CD4-positive, alpha-beta T cell (primary cell): Measurements from ENCODE around the gene TAOK1. TPM values are rescaled to one million over a fixed set of nuclear protein-coding genes. Genes with fewer than 3 reads are reported as not detected.

Source experiments
- ATAC-seq: fragments of 200-7000 bp; cut with Tn5 transposase; one replicate; pipeline ENCODE4 v1.10.0; 2022; ENCODE audit warnings: mild to moderate bottlenecking; ENCODE audit not compliant: poor library complexity
- CTCF ChIA-PET: fragments of 350-600 bp; sonication (Branson Sonifier 250); formaldehyde crosslinking; loops from one replicate; lab custom pipeline; 2021; ENCODE audit warnings: antibody characterized with exemption, inconsistent platforms; lab: Charles Lee
- POLR2A ChIA-PET: fragments of 350-600 bp; sonication (Branson Sonifier 250); formaldehyde crosslinking; loops from one replicate; lab custom pipeline; 2021; ENCODE audit warnings: antibody characterized with exemption, inconsistent platforms; lab: Charles Lee
- DNase-seq, 14 experiments: peaks; one replicate each; pipeline ENCODE4 v3.0.0-alpha.2; 2013 to 2020; ENCODE audit warnings: mixed read lengths in 2 of 14
- H3K27ac ChIP-seq, 2 donors: one replicate each; pipeline versions ENCODE4 v1.5.1 to v1.7.0; 2013; ENCODE audit warnings: low read length in 2 of 2, low read depth in 1 of 2, mild to moderate bottlenecking in 1 of 2
- H3K27me3 ChIP-seq, 2 experiments: 1 replicate in 1 of 2; 2 replicates in 1 of 2; pipeline versions ENCODE4 v1.6.1 to v1.7.0; 2013; ENCODE audit warnings: low read length in 2 of 2, control low read depth in 1 of 2, mild to moderate bottlenecking in 1 of 2, moderate library complexity in 1 of 2; ENCODE audit not compliant: insufficient read depth in 2 of 2, control insufficient read depth in 1 of 2
- H3K36me3 ChIP-seq: one replicate; pipeline ENCODE4 v1.6.1; 2013; ENCODE audit warnings: low read length, control low read depth; ENCODE audit not compliant: insufficient read depth
- H3K4me1 ChIP-seq: one replicate; pipeline ENCODE4 v1.6.1; 2013; ENCODE audit warnings: low read length, control low read depth; ENCODE audit not compliant: insufficient read depth
- H3K4me3 ChIP-seq: one replicate; pipeline ENCODE4 v1.5.1; 2013; ENCODE audit warnings: mild to moderate bottlenecking, low read length, moderate library complexity
- H3K9me3 ChIP-seq, 2 experiments: 1 replicate in 1 of 2; 2 replicates in 1 of 2; pipeline versions ENCODE4 v1.6.1 to v1.7.0; 2013; ENCODE audit warnings: low read length in 2 of 2, mild to moderate bottlenecking in 2 of 2, control low read depth in 1 of 2, moderate library complexity in 1 of 2; ENCODE audit not compliant: control insufficient read depth in 1 of 2, insufficient read depth in 1 of 2
- H3K27ac Mint-ChIP-seq: one replicate; pipeline ENCODE4 v1.8.0; 2020; ENCODE audit warnings: mixed read lengths
- H3K27me3 Mint-ChIP-seq: one replicate; pipeline ENCODE4 v1.8.0; 2021; ENCODE audit warnings: mixed read lengths
- H3K36me3 Mint-ChIP-seq: one replicate; pipeline ENCODE4 v1.8.0; 2021; ENCODE audit warnings: low read depth, mixed read lengths
- H3K4me1 Mint-ChIP-seq: one replicate; pipeline ENCODE4 v1.8.0; 2021; ENCODE audit warnings: low read depth, mixed read lengths
- H3K4me3 Mint-ChIP-seq: one replicate; pipeline ENCODE4 v1.8.0; 2020; ENCODE audit warnings: mild to moderate bottlenecking, mixed read lengths
- H3K9me3 Mint-ChIP-seq: one replicate; pipeline ENCODE4 v1.8.0; 2020; ENCODE audit warnings: mixed read lengths
- CTCF ChIP-seq: fragments of 200-600 bp; IDR thresholded peaks from one replicate; pipeline ENCODE4 v1.8.0; 2022; ENCODE audit warnings: antibody characterized with exemption, mild to moderate bottlenecking
- intact Hi-C, 2 experiments: fragments of 100-400 bp; cut with DNase I in 1 of 2; cut with micrococcal nuclease in 1 of 2; formaldehyde crosslinking; loops; one replicate each; pipeline versions ENCODE4 v1.15.1 to v1.9.0; 2023 to 2025; cut with DNase I, micrococcal nuclease
- total RNA-seq, 174 experiments: library from RNA in 2 of 174; stranded (reverse) in 2 of 174; gene quantifications; one replicate each; pipeline ENCODE4 v1.2.3 and lab custom pipeline; 2021 to 2026

The TAOK1 gene
- total RNA-seq, 2 experiments from 2014 or later = 33.1 to 33.8 TPM

GRCh38 chr17:29483503-29483902 lies 93.3 kb downstream of the TAOK1 start:
- no peak overlapping the region for H3K4me3 ChIP-seq
- no peaks in the 10 kb centered on the region for H3K4me1 ChIP-seq
- Mint-ChIP-seq H3K4me3 (no peak overlapping the region), H3K36me3 (peaks cover 66% of the 10 kb centered on the region), H3K27me3 (no peaks in the 10 kb centered on the region), H3K27ac (no peak overlapping the region), H3K9me3 (no peaks in the 10 kb centered on the region), H3K4me1 (no peaks in the 10 kb centered on the region)
- POLR2A ChIA-PET = interaction anchor here (0.6 kb wide), 1 partner anchor 29 kb away, joined by 3 read pairs; no protein-coding TSS in a partner anchor
- intact Hi-C loops = no loop called here
- peaks cover 45% of the 10 kb centered on the region for H3K36me3 ChIP-seq
- H3K27ac ChIP-seq = no peak overlapping the region
- DNase-seq (no peak), ATAC-seq (no peak)
- H3K27me3 ChIP-seq = no peaks in the 10 kb centered on the region
- H3K9me3 ChIP-seq = no peaks in the 10 kb centered on the region
- CTCF ChIA-PET = no interaction called here
- TF ChIP-seq CTCF = no peak

- TF ChIP-seq CTCF = no peak
- intact Hi-C loops = no loop called here
- H3K4me3 Mint-ChIP-seq = no peak overlapping the region
- ChIA-PET CTCF (interaction anchor here (0.8 kb wide), 1 partner anchor 125 kb away, joined by 3 read pairs; no protein-coding TSS in a partner anchor), POLR2A (no interaction called here)
- H3K4me1 ChIP-seq = no peaks in the 10 kb centered on the region
- H3K27me3 Mint-ChIP-seq = no peaks in the 10 kb centered on the region
- H3K4me1 Mint-ChIP-seq = no peaks in the 10 kb centered on the region
- H3K36me3 ChIP-seq = peaks cover 67% of the 10 kb centered on the region
- H3K27ac Mint-ChIP-seq = no peak overlapping the region
- no peaks in the 10 kb centered on the region for H3K27me3 ChIP-seq
- DNase-seq (no peak), ATAC-seq (no peak)
- H3K27ac ChIP-seq = no peak overlapping the region
- H3K9me3 Mint-ChIP-seq = no peaks in the 10 kb centered on the region
- no peak overlapping the region for H3K4me3 ChIP-seq
- H3K36me3 Mint-ChIP-seq = peaks cover 78% of the 10 kb centered on the region
- no peaks in the 10 kb centered on the region for H3K9me3 ChIP-seq
Measured at GRCh38 chr17:29495011-29495410, 104.8 kb downstream of the TAOK1 start.

- peaks cover 74% of the 10 kb centered on the region for H3K36me3 Mint-ChIP-seq
- no peak for TF ChIP-seq CTCF
- Histone ChIP-seq H3K9me3 (no peaks in the 10 kb centered on the region), H3K27ac (no peak overlapping the region), H3K27me3 (no peaks in the 10 kb centered on the region), H3K4me1 (no peaks in the 10 kb centered on the region), H3K36me3 (peaks cover 63% of the 10 kb centered on the region), H3K4me3 (no peak overlapping the region)
- ChIA-PET POLR2A (no interaction called here), CTCF (interaction anchor here (1.6 kb wide), 1 partner anchor 135 kb away, joined by 6 read pairs; no protein-coding TSS in a partner anchor)
- H3K9me3 Mint-ChIP-seq = no peaks in the 10 kb centered on the region
- no peak overlapping the region for H3K4me3 Mint-ChIP-seq
- ATAC-seq (no peak), DNase-seq (no peak)
- H3K27me3 Mint-ChIP-seq = no peaks in the 10 kb centered on the region
- no peak overlapping the region for H3K27ac Mint-ChIP-seq
- intact Hi-C loops = no loop called here
- H3K4me1 Mint-ChIP-seq = no peaks in the 10 kb centered on the region
Measured at GRCh38 chr17:29504711-29505110, 114.5 kb downstream of the TAOK1 start.
